Sigmoid colon (tissue), 7 donors: ENCODE data around the gene RAP1A. TPM values are rescaled to one million over a fixed set of nuclear protein-coding genes. Genes with fewer than 3 reads are reported as not detected.

Experiments
- DNase-seq: peaks from one replicate; pipeline ENCODE4 v3.0.0-alpha.2; 2019
- H3K27ac ChIP-seq, 4 donors: fragments of 200-600 bp; sonication (generic); one replicate each; pipeline ENCODE4 v1.5.1; 2016 to 2019; ENCODE audit warnings: mild to moderate bottlenecking in 1 of 4
- H3K27me3 ChIP-seq, 3 donors: fragments of 200-600 bp; sonication (generic); one replicate each; pipeline ENCODE4 v1.5.1; 2019; ENCODE audit warnings: mild to moderate bottlenecking in 1 of 3
- H3K36me3 ChIP-seq, 4 donors: fragments of 200-600 bp; sonication (generic); one replicate each; pipeline ENCODE4 v1.5.1; 2016 to 2019
- H3K4me1 ChIP-seq, 4 donors: fragments of 200-600 bp; sonication (generic); one replicate each; pipeline ENCODE4 v1.5.1; 2017 to 2019
- H3K4me3 ChIP-seq, 4 donors: fragments of 200-600 bp; sonication (generic); one replicate each; pipeline ENCODE4 v1.5.1; 2017 to 2019; ENCODE audit warnings: mild to moderate bottlenecking in 2 of 4, moderate library complexity in 1 of 4
- H3K9me3 ChIP-seq, 4 donors: fragments of 200-600 bp in 3 of 4; sonication (generic) in 3 of 4; one replicate each; pipeline versions ENCODE4 v1.5.1 to v1.6.1; 2013 to 2019
- EP300 ChIP-seq, 4 donors: sonication (generic); formaldehyde crosslinking; IDR thresholded peaks; one replicate each; pipeline ENCODE4 v1.6.1; 2017; ENCODE audit warnings: antibody characterized with exemption in 4 of 4
- POLR2A ChIP-seq, 2 donors: fragments of 450-650 bp; IDR thresholded peaks; one replicate each; pipeline ENCODE4 v1.6.1; 2016; ENCODE audit warnings: antibody characterized with exemption in 2 of 2, mild to moderate bottlenecking in 2 of 2, moderate library complexity in 2 of 2
- POLR2AphosphoS5 ChIP-seq, 4 donors: sonication (generic); formaldehyde crosslinking; IDR thresholded peaks; one replicate each; pipeline ENCODE4 v1.6.1; 2017; ENCODE audit warnings: antibody characterized with exemption in 4 of 4
- WGBS, 2 donors: extraction: QIAGEN DNeasy Blood & Tissue Kit; methylation state at CpG; one replicate each; pipeline ENCODE4 v1.1.7; 2013; 5-methylcytosine and 5-hydroxymethylcytosine counted together
- intact Hi-C: fragments of 100-400 bp; cut with DNase I; formaldehyde crosslinking; loops from one replicate; pipeline ENCODE4 v1.15.1; 2023
- polyA plus RNA-seq, 3 donors: library from polyadenylated mRNA; stranded (reverse); fragments of 200-250 nt; gene quantifications; one replicate each; pipeline ENCODE4 v1.2.3, GENCODE V29; 2013
- total RNA-seq, 4 donors: library from RNA; depleted of rRNA; stranded (reverse); fragments of >200 nt; gene quantifications; one replicate each; pipeline ENCODE4 v1.1.0, GENCODE V29; 2016
- TF ChIP-seq, protein P1 (sequence below), 4 experiments: fragments of 450-650 bp in 3 of 4; fragments of 200-600 bp in 1 of 4; IDR thresholded peaks; one replicate each; pipeline ENCODE4 v1.5.1; 2016 to 2019; ENCODE audit warnings: antibody characterized with exemption in 4 of 4, mild to moderate bottlenecking in 3 of 4, moderate library complexity in 2 of 4
- donor health status: healthy with polysubstance abuse.
- donor health status: Bipolar disorder and iron deficiency.
- donor health status: healthy.

Gene RAP1A
- total and polyA plus RNA-seq, 7 donors: 87.5 to 381 (median 213) TPM

DNA sequence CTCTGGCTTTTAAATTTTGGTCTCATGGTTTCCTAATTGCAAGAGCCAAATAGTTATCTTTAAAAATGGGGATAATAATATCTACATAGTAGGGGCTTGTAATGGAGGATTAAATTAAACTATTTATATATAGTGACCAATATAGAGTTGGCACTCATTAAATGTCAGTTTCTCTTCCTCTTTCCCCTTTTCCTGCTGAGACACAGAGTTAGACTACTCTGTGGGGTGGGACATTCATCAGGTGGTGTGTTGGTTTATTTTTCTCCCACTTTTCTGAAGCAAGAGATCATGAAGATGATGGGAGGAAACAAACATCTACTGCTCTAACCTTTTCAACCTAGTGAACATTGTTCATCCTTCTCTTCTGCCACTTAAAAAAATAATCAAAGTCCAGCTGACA is 17.3 kb upstream of the RAP1A start:
- H3K27ac ChIP-seq: peak overlapping the region in 3 of 4 donors; percentile 4 to 83 (median 83)
- peaks cover 0 to 80% (median 60%) of the 10 kb centered on the region in 4 donors for H3K4me1 ChIP-seq
- DNase-seq: no peak
- no peak for TF ChIP-seq POLR2A (IDR thresholded peaks at IDR 0.05)
- TF ChIP-seq, protein P1, sequence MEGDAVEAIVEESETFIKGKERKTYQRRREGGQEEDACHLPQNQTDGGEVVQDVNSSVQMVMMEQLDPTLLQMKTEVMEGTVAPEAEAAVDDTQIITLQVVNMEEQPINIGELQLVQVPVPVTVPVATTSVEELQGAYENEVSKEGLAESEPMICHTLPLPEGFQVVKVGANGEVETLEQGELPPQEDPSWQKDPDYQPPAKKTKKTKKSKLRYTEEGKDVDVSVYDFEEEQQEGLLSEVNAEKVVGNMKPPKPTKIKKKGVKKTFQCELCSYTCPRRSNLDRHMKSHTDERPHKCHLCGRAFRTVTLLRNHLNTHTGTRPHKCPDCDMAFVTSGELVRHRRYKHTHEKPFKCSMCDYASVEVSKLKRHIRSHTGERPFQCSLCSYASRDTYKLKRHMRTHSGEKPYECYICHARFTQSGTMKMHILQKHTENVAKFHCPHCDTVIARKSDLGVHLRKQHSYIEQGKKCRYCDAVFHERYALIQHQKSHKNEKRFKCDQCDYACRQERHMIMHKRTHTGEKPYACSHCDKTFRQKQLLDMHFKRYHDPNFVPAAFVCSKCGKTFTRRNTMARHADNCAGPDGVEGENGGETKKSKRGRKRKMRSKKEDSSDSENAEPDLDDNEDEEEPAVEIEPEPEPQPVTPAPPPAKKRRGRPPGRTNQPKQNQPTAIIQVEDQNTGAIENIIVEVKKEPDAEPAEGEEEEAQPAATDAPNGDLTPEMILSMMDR (IDR thresholded peaks at IDR 0.05): no peak
- TF ChIP-seq EP300 (IDR thresholded peaks at IDR 0.05): no peak
- TF ChIP-seq POLR2AphosphoS5 (IDR thresholded peaks at IDR 0.05): no peak
- H3K4me3 ChIP-seq: no peak overlapping the region
- no peaks in the 10 kb centered on the region for H3K27me3 ChIP-seq
- H3K36me3 ChIP-seq: no peaks in the 10 kb centered on the region
- intact Hi-C loops: no loop called here
- no peaks in the 10 kb centered on the region for H3K9me3 ChIP-seq

DNA sequence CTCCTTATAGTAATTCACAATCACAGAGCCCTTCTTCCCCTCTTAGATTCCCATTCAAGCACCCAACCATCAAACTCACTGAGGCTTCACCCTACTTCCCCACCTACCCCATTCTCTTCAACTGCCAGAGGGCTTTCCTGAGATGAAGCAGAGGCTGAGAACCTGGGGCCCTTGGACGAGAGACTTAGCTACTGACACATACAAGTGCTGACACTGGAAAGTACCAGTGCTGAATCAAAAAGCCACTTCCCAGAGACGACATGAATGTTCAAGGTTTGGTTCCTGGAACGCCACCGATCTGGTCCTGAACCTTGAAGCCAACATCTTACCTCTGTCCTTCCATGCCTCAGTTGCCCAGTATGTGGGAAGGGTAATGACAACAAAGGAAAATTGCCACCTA is 16.6 kb upstream of the RAP1A start:
- no peak for TF ChIP-seq POLR2AphosphoS5 (IDR thresholded peaks at IDR 0.05)
- H3K36me3 ChIP-seq: no peaks in the 10 kb centered on the region
- peaks cover 0 to 73% (median 55%) of the 10 kb centered on the region in 4 donors for H3K4me1 ChIP-seq
- no peak overlapping the region for H3K4me3 ChIP-seq
- no peak for DNase-seq
- H3K27me3 ChIP-seq: no peaks in the 10 kb centered on the region
- peak overlapping the region in 3 of 4 donors; percentile 80 to 83 (median 83) for H3K27ac ChIP-seq
- 62 to 85% methylated on average over 4 of the region's 4 CpGs for WGBS, 2 donors
- no peaks in the 10 kb centered on the region for H3K9me3 ChIP-seq
- intact Hi-C loops: no loop called here

DNA sequence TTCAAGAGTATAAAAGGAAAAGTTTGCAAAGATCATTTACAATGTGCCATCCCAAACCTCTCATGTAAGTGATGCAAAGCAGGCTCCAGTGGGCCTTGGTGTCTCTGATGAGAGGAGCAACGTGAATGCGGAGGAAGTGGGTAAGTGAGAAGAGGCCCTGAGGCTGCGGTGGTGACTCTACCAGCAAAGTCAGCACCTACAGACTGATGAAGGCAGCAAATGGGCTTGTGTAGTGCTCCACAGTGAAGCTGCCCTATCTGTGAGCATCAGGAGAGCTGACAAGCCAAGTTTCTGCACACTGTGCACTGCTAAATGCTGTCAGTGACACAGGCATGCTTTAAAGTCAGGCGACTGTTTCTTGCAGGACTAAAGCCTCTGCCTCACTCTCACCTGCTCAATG is 15.6 kb upstream of the RAP1A start:
- Histone ChIP-seq H3K9me3 (no peaks in the 10 kb centered on the region), H3K4me1 (peaks cover 0 to 69% (median 49%) of the 10 kb centered on the region in 4 donors), H3K36me3 (no peaks in the 10 kb centered on the region), H3K27me3 (no peaks in the 10 kb centered on the region), H3K27ac (peak overlapping the region in 3 of 4 donors; percentile 80 to 83 (median 83)), H3K4me3 (no peak overlapping the region)
- DNase-seq: peak; percentile 76
- TF ChIP-seq POLR2AphosphoS5 (IDR thresholded peaks at IDR 0.05) (peak in 3 of 4 donors; percentile 54 to 67 (median 64)), POLR2A (IDR thresholded peaks at IDR 0.05) (no peak)
- intact Hi-C loops: no loop called here
- WGBS, 2 donors: 47 to 81% methylated on average over 4 of the region's 4 CpGs

DNA sequence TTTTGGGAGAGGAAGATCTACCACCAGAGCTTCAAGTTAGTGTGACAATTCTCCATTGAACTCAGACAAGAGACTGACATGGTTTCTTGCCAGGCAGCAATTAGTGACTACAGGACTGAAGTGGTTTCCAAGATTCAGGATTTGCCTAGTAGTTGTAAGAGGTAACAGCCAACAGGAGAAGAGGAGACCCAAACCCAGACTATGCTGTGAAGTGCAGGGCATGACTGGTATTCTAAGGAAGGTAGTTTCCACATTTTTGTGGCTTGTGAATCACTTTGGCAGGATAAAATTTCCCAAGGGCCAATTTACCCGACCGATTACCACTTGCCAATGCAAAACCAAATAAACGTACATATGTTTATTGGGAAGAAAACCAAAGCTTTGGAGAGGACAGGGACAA is 14.7 kb upstream of the RAP1A start:
- no peak overlapping the region for H3K4me3 ChIP-seq
- 84 to 94% methylated on average over 3 of the region's 3 CpGs for WGBS, 2 donors
- intact Hi-C loops: no loop called here
- peak overlapping the region; percentile 51 to 83 (median 82) for H3K27ac ChIP-seq
- no peaks in the 10 kb centered on the region for H3K36me3 ChIP-seq
- TF ChIP-seq POLR2A (IDR thresholded peaks at IDR 0.05) (no peak), POLR2AphosphoS5 (IDR thresholded peaks at IDR 0.05) (no peak), EP300 (IDR thresholded peaks at IDR 0.05) (no peak)
- TF ChIP-seq, protein P1 (IDR thresholded peaks at IDR 0.05): no peak
- no peaks in the 10 kb centered on the region for H3K9me3 ChIP-seq
- peaks cover 0 to 69% (median 56%) of the 10 kb centered on the region in 4 donors for H3K4me1 ChIP-seq
- no peak for DNase-seq
- H3K27me3 ChIP-seq: no peaks in the 10 kb centered on the region

DNA sequence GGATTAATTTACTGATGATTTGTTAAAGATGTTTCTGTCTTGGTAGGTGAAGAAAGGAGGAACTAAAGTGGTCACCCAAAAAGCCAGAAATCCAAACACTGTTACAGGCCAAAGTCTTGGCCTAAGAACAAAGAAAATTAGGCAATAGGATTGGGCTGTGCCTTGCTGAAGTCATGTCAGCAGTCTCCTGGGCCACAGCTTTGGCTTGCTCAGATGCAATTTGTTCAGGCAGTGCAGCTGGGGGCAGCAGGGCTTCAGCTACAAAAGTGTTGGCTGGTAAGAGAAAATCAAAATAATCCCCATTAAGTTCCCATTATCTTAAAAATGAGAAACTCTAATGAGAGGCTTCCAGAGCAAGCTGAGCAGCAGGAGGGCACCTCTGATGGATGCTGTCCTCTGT is 14.0 kb upstream of the RAP1A start:
- Histone ChIP-seq H3K9me3 (no peaks in the 10 kb centered on the region), H3K27ac (peak overlapping the region; percentile 51 to 83 (median 82)), H3K4me3 (no peak overlapping the region), H3K36me3 (no peaks in the 10 kb centered on the region), H3K4me1 (peaks cover 0 to 69% (median 53%) of the 10 kb centered on the region in 4 donors), H3K27me3 (no peaks in the 10 kb centered on the region)
- TF ChIP-seq, protein P1 (IDR thresholded peaks at IDR 0.05): no peak
- TF ChIP-seq POLR2AphosphoS5 (IDR thresholded peaks at IDR 0.05) (peak in 2 of 4 donors; percentile 27 to 30), EP300 (IDR thresholded peaks at IDR 0.05) (no peak), POLR2A (IDR thresholded peaks at IDR 0.05) (no peak)
- intact Hi-C loops: no loop called here
- DNase-seq: peak; percentile 84
